AG09319 (cell line): ENCODE measurements around the gene EID1.

Source experiments
- DNase-seq: peaks from one replicate; pipeline ENCODE4 v3.0.0-alpha.2; 2010; ENCODE audit warnings: low read depth; ENCODE audit errors: extremely low read depth
- TF ChIP-seq, protein P1 (sequence below): IDR thresholded peaks from 2 replicates; pipeline ENCODE4 v1.5.1; 2011; ENCODE audit warnings: low read depth, mild to moderate bottlenecking, inconsistent platforms, low read length, moderate library complexity

The EID1 gene

DNA sequence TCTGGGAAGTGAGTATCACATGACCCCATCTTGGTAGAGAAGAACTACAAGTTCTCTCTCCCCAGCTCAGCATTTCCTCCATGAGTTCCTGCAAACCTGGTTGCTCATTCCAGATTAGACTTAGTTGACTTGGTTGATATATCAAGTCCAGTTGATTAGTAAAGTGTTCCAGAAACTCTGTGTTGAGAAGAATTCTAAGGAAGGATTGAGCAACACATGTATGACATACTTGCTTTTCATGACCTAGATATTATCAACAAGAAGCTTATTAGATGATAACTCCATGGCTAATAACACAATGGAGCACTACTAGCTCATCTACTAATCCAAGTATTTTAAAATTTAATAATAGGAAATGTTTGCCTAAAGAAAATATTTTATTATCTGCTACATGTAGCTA, 6.4 kb upstream of the EID1 start:
- TF ChIP-seq, protein P1, sequence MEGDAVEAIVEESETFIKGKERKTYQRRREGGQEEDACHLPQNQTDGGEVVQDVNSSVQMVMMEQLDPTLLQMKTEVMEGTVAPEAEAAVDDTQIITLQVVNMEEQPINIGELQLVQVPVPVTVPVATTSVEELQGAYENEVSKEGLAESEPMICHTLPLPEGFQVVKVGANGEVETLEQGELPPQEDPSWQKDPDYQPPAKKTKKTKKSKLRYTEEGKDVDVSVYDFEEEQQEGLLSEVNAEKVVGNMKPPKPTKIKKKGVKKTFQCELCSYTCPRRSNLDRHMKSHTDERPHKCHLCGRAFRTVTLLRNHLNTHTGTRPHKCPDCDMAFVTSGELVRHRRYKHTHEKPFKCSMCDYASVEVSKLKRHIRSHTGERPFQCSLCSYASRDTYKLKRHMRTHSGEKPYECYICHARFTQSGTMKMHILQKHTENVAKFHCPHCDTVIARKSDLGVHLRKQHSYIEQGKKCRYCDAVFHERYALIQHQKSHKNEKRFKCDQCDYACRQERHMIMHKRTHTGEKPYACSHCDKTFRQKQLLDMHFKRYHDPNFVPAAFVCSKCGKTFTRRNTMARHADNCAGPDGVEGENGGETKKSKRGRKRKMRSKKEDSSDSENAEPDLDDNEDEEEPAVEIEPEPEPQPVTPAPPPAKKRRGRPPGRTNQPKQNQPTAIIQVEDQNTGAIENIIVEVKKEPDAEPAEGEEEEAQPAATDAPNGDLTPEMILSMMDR: no peak
- DNase-seq: no peak

DNA sequence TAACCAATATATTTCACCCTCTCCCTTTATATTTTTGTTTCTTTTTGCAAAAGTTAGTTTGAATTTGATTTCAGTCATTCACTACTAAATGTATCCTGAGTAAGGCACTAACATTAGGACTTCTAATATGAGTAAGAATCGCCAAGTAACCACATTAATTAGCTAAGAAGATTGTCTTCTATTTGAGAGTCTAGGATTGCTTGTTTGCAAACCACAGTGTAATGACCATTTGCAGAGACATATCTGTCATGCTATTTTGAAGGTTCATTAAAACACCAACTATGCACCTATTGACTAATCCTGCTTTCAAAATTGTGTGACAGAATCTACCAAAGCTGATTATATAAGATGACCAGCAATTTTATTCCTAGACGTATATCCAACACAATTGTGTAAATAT, 5.3 kb upstream of the EID1 start:
- no peak for DNase-seq
- TF ChIP-seq, protein P1: no peak

DNA sequence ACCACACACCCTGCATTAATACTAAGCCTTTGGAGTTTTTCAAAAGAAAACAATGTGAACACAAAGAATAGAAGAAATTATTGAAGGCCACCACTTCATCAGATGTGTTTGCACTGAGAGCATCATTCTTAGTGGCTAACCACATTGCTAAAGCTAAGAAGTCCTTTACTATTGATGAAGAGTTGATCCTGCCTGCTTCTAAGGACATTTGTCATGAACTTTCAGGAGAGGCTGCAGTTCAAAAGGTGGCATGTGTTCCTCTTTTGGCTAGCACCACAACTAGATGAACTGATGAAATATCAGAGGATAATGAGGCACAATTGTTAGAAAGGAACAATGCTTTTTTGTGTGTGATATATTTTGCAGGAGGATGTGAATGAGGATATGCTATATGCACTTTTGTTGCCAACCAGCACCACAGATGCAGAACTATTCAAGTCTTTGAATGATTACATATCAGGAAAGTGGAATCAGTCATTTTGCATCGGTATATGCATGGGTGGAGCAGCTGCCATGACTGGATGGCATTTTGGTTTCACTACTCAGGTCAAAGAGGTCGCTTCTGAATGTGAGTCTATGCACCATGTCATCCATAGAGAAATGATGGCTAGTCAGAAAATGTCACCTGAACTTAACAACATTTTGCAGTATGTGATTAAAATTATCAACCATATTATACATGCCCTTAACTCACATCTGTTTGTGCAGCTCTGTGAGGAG, 2.5 kb upstream of the EID1 start:
- TF ChIP-seq, protein P1: no peak

DNA sequence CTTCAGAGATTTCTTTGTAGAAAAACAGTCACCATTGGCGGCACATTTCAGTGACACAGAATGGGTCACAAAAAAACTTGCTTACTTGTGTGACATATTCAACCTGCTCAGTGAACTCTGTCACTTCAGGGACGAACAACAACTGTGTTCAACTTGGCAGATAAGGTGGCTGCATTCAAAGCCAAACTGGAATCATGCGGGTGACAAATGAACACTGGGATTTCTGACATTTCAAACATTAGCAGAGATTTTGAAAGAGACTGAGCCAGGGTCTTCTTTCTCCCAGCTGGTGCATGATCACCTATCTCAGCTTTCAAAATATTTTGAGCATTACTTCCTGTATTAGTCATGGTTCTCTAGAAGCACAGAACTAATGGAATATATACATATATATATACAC, 1.9 kb upstream of the EID1 start:
- DNase-seq: no peak
- TF ChIP-seq, protein P1: no peak

More for the DNA sequence above, 2.5 kb upstream of the EID1 start:
- DNase-seq: no peak

DNA sequence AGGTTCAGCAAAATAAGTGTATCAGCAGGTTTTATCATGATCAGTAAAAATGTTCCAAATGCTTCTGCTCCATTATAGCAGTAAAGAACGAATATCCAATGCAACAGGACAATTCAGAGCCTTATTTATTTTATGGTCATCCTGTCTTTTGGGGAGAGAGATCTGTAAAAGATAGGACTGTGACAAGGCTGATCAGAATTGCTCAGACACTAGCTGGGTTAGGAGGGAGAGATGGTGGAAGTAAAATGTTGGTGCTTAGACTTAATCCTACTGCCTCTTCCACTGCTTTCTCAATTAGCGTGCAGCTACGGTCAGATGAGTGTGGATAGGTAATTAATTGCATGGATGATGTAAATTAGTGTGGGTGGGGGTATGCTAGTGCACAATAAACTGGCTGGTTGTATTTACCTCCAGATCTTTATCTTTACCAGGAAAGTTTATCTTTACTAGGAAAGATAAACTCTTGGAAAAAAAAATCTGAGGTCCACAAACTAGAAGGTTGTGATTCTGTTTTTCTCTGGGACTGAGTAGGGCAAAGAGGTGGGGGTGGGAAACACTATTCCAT, 2.2 kb downstream of the EID1 start:
- TF ChIP-seq, protein P1: no peak
- no peak for DNase-seq

DNA sequence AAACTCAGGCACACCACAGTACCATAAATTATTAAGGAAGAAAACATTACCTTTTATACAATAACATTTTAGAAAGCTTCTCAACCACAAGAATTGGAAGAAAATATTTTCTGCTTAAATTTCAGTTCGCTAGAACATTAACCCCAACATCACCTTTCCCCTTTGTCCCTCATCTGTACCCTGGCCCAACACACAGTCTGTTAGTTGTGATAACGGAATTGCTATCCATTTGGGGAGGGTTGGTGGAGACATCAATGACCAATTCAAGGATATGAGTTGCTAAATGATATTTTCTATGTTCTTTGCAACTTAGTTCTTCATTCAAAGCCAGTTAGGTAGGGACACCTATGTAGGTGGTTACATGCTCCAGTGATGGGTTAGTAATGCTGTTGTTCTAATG, 5.8 kb downstream of the EID1 start:
- TF ChIP-seq, protein P1: no peak
- DNase-seq: no peak

DNA sequence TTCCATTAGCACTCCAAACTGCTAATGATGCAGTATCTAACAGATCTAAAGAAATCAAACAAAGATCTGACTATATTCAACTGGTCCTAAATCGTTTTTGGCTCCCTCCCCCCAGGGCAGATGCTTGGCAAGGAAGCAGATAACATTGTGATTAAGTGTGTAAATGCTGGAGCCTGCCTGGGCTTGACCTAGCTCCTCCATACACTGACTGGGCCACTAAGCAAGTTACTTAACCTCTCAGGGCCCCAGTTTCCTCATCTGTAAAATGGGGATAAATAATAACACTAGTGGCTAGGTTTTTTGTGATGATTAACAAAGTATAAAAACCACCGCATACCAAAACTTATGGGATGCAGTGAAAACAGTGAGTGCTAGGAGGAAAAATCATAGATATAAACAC, 9.2 kb downstream of the EID1 start:
- no peak for DNase-seq
- TF ChIP-seq, protein P1: no peak
